Fibroblast of mammary gland (primary cell): ENCODE results near the gene SLC7A1.

Experiments used
- DNase-seq: peaks from one replicate; pipeline ENCODE4 v3.0.0-alpha.2; 2010; ENCODE audit warnings: low read depth
- H3K4me3 ChIP-seq: 2 replicates; pipeline ENCODE4 v1.5.1; 2011; ENCODE audit warnings: low read depth, mild to moderate bottlenecking, low read length, moderate library complexity; ENCODE audit not compliant: control insufficient read depth
- TF ChIP-seq, protein P1 (sequence below): conservative IDR thresholded peaks from 2 replicates; pipeline ENCODE4 v1.5.1; 2011; ENCODE audit warnings: low read depth, low read length, inconsistent platforms; ENCODE audit not compliant: control insufficient read depth, insufficient read depth

The SLC7A1 gene

DNA sequence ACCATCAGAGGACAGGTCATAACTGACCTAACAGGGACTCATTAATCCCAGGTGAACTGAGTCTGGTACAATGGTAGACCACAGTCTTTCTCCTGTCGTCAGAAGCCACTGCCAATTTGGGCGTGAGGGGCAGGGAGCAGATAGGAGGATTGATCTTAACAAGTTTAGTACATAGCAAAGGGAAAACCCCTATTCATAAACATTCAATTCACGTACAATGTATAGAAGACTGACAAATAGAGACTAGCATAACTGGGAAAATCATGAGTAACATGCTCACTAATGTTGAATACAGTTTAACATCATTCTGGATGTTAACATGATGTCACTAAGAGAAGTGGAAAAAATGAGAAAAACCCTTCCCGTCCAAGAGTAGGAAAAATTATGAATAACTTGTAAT is 54.1 kb downstream of the SLC7A1 start:
- no peak overlapping the region for H3K4me3 ChIP-seq
- TF ChIP-seq, protein P1, sequence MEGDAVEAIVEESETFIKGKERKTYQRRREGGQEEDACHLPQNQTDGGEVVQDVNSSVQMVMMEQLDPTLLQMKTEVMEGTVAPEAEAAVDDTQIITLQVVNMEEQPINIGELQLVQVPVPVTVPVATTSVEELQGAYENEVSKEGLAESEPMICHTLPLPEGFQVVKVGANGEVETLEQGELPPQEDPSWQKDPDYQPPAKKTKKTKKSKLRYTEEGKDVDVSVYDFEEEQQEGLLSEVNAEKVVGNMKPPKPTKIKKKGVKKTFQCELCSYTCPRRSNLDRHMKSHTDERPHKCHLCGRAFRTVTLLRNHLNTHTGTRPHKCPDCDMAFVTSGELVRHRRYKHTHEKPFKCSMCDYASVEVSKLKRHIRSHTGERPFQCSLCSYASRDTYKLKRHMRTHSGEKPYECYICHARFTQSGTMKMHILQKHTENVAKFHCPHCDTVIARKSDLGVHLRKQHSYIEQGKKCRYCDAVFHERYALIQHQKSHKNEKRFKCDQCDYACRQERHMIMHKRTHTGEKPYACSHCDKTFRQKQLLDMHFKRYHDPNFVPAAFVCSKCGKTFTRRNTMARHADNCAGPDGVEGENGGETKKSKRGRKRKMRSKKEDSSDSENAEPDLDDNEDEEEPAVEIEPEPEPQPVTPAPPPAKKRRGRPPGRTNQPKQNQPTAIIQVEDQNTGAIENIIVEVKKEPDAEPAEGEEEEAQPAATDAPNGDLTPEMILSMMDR = no peak
- no peak for DNase-seq

DNA sequence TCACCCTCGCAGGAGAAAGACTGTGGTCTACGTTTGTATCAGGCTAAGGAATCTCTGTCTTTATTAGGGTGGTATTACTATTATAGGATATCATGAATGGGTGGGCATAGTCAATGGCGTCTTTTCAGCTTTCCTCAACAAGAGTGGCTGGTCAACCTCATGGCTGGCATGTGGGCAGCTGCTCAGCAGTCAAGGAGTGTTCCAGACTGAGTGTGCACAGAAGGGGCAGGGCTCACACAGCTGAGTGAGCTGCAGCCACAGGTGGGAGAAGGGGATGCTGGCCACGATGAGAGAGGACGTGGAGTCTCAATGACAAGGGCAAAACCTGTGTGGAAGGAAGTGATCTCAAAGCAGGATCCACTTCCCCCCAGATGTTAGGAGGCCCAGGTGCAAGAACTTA is 54.7 kb downstream of the SLC7A1 start:
- TF ChIP-seq, protein P1 = no peak
- no peak for DNase-seq
- no peak overlapping the region for H3K4me3 ChIP-seq

DNA sequence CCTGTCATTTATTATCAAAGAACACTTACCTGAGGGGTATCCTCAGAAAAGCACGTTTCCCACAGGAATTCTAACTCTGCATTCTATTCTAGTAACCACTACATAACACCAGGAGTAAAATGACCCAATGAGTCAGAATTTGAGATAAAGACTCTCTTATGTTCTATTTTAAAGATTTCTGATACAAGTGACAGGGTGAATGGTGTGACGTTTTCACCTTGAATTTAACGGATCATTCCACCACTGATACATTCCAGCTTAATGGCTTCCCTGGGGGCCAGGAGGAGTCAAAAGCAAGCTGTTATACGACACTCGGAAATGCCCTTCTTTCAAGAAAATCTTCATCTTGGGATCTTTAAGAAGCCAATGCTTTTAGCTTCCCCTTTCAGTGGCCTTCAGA is 55.2 kb downstream of the SLC7A1 start:
- TF ChIP-seq, protein P1 = no peak
- no peak for DNase-seq
- H3K4me3 ChIP-seq = no peak overlapping the region

GRCh38 chr13:29539856-29540255 is 55.6 kb downstream of the SLC7A1 start:
- no peak for DNase-seq
- no peak overlapping the region for H3K4me3 ChIP-seq
- TF ChIP-seq, protein P1 = no peak

DNA sequence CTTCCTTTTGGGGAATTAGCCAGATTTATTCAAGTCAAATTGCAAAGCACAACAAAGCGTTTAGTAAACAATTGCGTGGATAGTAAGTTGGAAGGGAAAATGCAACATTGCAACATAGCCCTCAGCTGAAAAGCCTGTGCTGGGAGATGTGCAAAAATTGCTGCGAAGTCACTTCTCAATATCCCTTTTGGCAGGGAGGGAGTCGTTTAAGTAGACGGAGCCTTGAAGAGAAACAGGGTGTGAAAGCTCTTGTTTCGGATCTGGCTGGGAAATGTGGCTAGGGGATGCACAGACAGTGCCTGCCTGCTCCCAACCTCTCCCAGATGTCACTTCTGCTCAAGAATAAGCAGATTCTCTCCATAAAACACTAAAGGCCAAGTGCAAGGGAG is 56.8 kb downstream of the SLC7A1 start:
- no peak overlapping the region for H3K4me3 ChIP-seq
- no peak for DNase-seq

GRCh38 chr13:29537736-29538651 is 57.5 kb downstream of the SLC7A1 start:
- no peak for DNase-seq
- TF ChIP-seq, protein P1 = no peak
- no peak overlapping the region for H3K4me3 ChIP-seq

More for the DNA sequence above, 56.8 kb downstream of the SLC7A1 start:
- TF ChIP-seq, protein P1 = no peak
